Aorta (tissue), 5 donors: ENCODE data around the gene PMS2. TPM values are rescaled to one million over a fixed set of nuclear protein-coding genes. Genes with fewer than 3 reads are reported as not detected.
A peak's percentile ranks its signal among the peaks of the same experiment; 100 is the strongest.
"Not testable (repeated sequence)": the region's sequence is repeated elsewhere in the genome, so short reads cannot be mapped to it uniquely, and the experiment has no call there.

Experiments used
- ATAC-seq: fragments of 200-7000 bp; cut with Tn5 transposase; one replicate; pipeline ENCODE4 v1.9.1; 2022; ENCODE audit warnings: moderate library complexity; ENCODE audit not compliant: low FRiP score
- DNase-seq, 2 donors: peaks; one replicate each; pipeline ENCODE4 v3.0.0-alpha.2; 2020
- H3K27ac ChIP-seq, 2 donors: one replicate each; pipeline ENCODE4 v1.5.1; 2013; ENCODE audit warnings: low read length in 2 of 2, mild to moderate bottlenecking in 2 of 2, moderate library complexity in 2 of 2, control low read depth in 1 of 2, inconsistent platforms in 1 of 2, low read depth in 1 of 2
- H3K27me3 ChIP-seq, 2 donors: one replicate each; pipeline ENCODE4 v1.6.1; 2013; ENCODE audit warnings: control low read depth in 1 of 2, low read length in 1 of 2, mild to moderate bottlenecking in 1 of 2, moderate library complexity in 1 of 2; ENCODE audit not compliant: insufficient read depth in 2 of 2, control insufficient read depth in 1 of 2
- H3K36me3 ChIP-seq, 2 donors: one replicate each; pipeline ENCODE4 v1.6.1; 2013; ENCODE audit warnings: control low read depth in 1 of 2, low read length in 1 of 2, mild to moderate bottlenecking in 1 of 2; ENCODE audit not compliant: insufficient read depth in 2 of 2, control insufficient read depth in 1 of 2
- H3K4me1 ChIP-seq, 2 donors: one replicate each; pipeline ENCODE4 v1.6.1; 2013; ENCODE audit warnings: low read length in 2 of 2, control low read depth in 1 of 2, mild to moderate bottlenecking in 1 of 2, moderate library complexity in 1 of 2; ENCODE audit not compliant: insufficient read depth in 2 of 2, control insufficient read depth in 1 of 2
- H3K4me3 ChIP-seq, 2 donors: one replicate each; pipeline ENCODE4 v1.5.1; 2013; ENCODE audit warnings: low read length in 2 of 2, control low read depth in 1 of 2, mild to moderate bottlenecking in 1 of 2
- H3K9me3 ChIP-seq: one replicate; pipeline ENCODE4 v1.6.1; 2013; ENCODE audit warnings: mild to moderate bottlenecking, low read length; ENCODE audit not compliant: control insufficient read depth
- WGBS, 2 donors: extraction: QIAGEN DNeasy Blood & Tissue Kit; methylation state at CpG; one replicate each; pipeline ENCODE4 v1.1.7; 2013; 5-methylcytosine and 5-hydroxymethylcytosine counted together
- intact Hi-C, 2 donors: fragments of 100-400 bp; cut with DNase I; formaldehyde crosslinking; loops; one replicate each; pipeline versions ENCODE4 v1.14.2 to v1.15.0; 2022
- polyA plus RNA-seq, 2 donors: library from polyadenylated mRNA; stranded (reverse); fragments of 200-250 nt; gene quantifications; one replicate each; pipeline ENCODE4 v1.2.3, GENCODE V29; 2013
- total RNA-seq, 2 donors: library from RNA; stranded (reverse); fragmentation: NEBNext Ultra II Directional; extraction: Animal tissue kit (Norgen Biotek cat#: 25700); gene quantifications; one replicate each; pipeline ENCODE4 v1.2.1, GENCODE V29; 2021
- donor health status: healthy with polysubstance abuse.
- donor health status: Bipolar disorder and iron deficiency.
- donor health status: DM: no; HTN: no; CAD: no.
- donor health status: DM: no; HTN: no; CAD: no.
- donor health status: DM: yes; HTN: yes; CAD: no.

PMS2 gene
- total and polyA plus RNA-seq, 4 donors = 1.8 to 11.3 (median 8.2) TPM

DNA sequence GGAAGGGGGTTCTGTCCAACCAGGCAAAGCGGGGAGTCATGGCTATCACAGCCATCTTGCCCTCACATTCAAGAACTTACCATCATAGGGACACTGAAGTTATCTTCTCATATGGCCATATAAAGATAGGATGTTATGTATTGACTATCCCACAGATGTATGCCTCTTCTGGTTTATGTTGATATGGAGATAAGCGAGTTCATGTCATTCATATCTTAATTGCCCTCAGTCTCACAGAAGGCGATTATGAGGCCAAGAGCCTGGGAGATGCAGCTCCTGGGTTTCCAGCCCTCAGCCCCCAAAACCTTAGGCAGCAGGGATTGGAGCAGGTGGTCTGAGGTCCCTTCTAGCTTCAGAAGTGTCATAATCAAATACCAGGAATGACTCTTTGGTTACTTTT is 13.9 kb upstream of the PMS2 start:
- Histone ChIP-seq H3K4me3 (no peak overlapping the region), H3K36me3 (peaks cover 10 to 11% of the 10 kb centered on the region in 2 donors), H3K27ac (no peak overlapping the region), H3K4me1 (no peaks in the 10 kb centered on the region), H3K27me3 (no peaks in the 10 kb centered on the region), H3K9me3 (no peaks in the 10 kb centered on the region)
- ATAC-seq (no peak), DNase-seq (no peak)
- WGBS, 2 donors = 91 to 95% methylated on average over 3 of the region's 3 CpGs
- intact Hi-C loops = no loop called here

DNA sequence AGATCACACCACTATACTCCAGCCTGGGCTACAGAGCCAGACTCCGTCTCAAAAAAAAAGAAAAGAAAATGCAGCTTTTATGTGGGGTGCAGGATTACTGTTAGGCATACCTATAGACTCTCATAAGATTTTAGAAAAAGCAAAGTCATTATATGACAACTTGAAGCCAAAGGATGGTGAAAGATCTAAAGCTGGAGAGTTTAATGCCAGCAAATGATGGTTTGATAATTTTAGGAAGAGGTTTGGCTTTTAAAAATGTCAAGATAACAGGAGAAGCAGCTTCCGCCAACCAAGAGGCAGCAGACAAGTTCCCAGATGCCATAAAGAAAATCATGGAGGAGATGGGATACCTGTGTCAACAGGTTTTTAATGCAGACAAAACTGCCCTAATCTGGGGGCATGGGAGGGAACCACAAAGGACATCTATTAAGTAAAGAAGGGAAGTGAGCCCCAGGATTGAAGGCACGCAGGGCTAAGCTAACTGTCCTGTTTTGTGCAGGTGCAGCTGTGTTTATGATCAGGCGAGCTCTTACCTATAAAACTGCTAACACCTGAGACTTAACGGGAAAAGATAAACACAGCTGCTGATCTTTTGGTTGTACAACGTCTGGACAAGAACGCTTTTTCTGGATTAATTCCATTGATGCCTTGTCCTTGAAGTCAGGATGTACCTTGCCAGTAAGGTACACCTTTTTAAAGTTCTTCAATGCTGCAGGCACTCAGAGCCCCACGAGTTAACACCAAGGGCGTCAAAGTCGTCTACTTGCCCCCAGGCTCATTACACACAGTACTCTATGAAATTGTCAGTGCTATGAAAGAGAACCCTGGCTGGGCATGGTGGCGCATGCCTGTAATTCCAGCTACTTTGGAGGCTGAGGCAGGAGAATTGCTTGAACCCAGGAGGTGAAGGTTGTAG is 11.8 kb upstream of the PMS2 start:
- Histone ChIP-seq H3K4me1 (no peaks in the 10 kb centered on the region), H3K9me3 (no peaks in the 10 kb centered on the region), H3K4me3 (no peak overlapping the region), H3K27me3 (no peaks in the 10 kb centered on the region), H3K27ac (no peak overlapping the region), H3K36me3 (peaks cover 8 to 10% of the 10 kb centered on the region in 2 donors)
- ATAC-seq = no peak
- DNase-seq = no peak
- intact Hi-C loops = no loop called here
- 81 to 84% methylated on average over 11 of the region's 11 CpGs for WGBS, 2 donors

DNA sequence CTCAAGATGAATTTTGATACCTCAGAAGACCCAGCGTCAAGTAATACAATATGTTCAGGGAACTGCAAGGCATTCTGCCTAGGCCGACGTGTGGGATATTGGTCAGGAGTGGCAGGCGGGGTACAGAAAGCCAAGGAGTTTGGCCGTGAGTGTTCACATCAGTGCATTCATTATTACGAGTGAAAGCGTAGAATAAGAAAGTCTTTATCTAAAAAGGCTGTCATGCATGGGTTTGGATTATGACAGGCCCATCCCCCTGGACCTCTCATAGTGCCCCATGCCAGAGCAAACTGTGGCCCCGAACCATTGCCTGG is 7.8 kb upstream of the PMS2 start:
- ATAC-seq (no peak), DNase-seq (no peak)
- H3K4me3 ChIP-seq = no peak overlapping the region
- peaks cover 0 to 5% of the 10 kb centered on the region in 2 donors for H3K36me3 ChIP-seq
- no peaks in the 10 kb centered on the region for H3K27me3 ChIP-seq
- H3K27ac ChIP-seq = no peak overlapping the region
- 91 to 93% methylated on average over 8 of the region's 8 CpGs for WGBS, 2 donors
- intact Hi-C loops = no loop called here
- no peaks in the 10 kb centered on the region for H3K4me1 ChIP-seq
- no peaks in the 10 kb centered on the region for H3K9me3 ChIP-seq

DNA sequence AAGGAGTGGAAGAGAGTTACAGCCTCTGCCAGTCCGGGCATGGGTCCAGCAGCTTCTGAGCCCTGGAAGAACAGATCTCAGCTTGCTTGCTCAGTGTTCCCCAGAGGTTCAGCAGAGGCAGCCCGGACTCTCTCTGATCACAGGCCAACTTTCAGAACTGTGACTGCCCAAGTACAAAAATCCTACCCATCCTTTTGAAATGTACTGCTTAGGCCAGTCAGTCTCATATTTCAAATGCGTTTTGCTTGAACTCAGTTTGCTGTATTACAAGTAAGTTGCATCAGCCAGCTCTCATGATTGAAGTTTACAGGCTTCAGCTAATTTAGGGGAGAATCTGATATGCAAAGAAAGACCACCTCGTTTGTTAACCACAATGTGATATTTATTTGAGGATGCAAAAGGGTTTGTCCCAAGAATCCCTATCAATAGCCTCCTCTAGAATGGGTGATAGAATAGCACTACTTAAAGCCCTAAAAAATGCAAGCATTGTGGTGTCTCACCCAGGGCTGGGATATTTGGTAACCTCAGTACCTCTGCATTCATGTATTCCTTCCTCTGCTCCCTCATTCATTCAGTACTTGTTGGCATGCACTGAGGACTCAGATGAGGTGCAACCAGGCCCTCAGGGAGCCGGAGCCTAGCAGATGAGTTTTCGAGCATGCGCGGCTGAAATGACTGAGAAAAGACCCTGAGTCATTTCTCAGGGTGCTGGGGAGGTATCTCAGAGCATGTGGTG is 7.2 kb upstream of the PMS2 start:
- H3K27ac ChIP-seq = no peak overlapping the region
- intact Hi-C loops = no loop called here
- peak; percentile 36 for ATAC-seq
- no peak overlapping the region for H3K4me3 ChIP-seq
- peak; percentile 62 to 81 for DNase-seq
- H3K36me3 ChIP-seq = peaks cover 0 to 5% of the 10 kb centered on the region in 2 donors
- WGBS, 2 donors = 60 to 63% methylated on average over 8 of the region's 8 CpGs
- H3K4me1 ChIP-seq = no peaks in the 10 kb centered on the region
- no peaks in the 10 kb centered on the region for H3K9me3 ChIP-seq
- no peaks in the 10 kb centered on the region for H3K27me3 ChIP-seq

DNA sequence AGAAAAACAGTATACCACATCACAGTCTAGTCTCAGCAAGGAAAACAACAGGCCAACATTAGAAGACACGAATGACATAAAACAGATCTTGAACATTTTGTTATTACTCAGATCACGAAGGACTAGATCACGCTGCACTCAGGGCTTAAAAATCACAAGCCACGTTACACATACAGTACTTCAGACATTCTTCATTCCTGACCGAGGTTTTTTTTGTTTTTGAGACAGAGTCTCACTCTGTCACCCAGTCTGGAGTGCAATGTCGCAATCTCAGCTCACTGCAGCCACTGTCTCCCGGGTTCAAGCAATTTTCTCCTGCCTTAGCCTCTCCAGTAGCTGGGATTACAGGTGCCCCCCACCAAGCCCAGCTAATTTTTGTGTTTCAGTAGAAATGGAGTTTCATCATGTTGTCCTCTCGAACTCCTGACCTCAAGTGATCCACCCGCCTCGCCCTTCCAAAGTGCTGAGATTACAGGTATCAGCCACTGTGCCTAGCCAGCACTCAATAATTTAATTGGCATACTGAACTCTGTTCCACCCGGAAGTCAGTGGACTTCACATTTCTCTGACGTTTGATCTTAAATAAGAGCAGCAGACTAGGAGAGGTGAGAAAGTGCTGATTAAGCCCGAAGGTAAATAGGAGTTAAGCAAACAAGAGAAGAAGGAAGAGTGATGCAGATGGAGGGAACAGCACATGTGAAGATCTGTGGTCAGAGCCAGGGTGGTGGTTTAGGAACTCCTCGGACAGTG is 3.7 kb upstream of the PMS2 start:
- WGBS, 2 donors = 76 to 78% methylated on average over 14 of the region's 14 CpGs
- H3K27me3 ChIP-seq = no peaks in the 10 kb centered on the region
- H3K36me3 ChIP-seq = peaks cover 0 to under 1% of the 10 kb centered on the region in 2 donors
- ATAC-seq = no peak
- H3K4me3 ChIP-seq = no peak overlapping the region
- no peak overlapping the region for H3K27ac ChIP-seq
- H3K4me1 ChIP-seq = no peaks in the 10 kb centered on the region
- DNase-seq = no peak
- intact Hi-C loops = no loop called here
- H3K9me3 ChIP-seq = no peaks in the 10 kb centered on the region

DNA sequence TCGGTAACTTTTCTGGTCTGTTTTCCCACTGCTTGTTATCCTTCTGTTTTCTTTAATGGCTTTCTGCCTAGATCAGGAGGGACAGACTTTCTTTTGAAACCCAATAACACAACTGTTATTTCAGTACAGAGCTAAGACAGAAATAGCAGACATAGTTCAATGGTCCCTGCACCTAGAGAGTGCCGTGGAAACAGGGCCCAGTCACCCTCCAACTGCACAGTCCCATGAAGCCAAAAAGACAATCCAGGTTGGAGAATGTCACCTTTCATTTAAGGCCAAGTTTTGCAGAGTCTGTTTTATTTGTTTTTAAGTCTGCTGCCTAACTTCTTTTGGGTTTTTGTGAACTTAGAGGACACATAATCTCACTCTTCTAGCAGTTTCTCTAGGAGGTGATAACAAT is 2.7 kb upstream of the PMS2 start:
- 49 to 51% methylated on average over 2 of the region's 2 CpGs for WGBS, 2 donors
- ATAC-seq (no peak), DNase-seq (no peak)
- intact Hi-C loops = no loop called here
- Histone ChIP-seq H3K27ac (no peak overlapping the region), H3K4me1 (no peaks in the 10 kb centered on the region), H3K9me3 (no peaks in the 10 kb centered on the region), H3K4me3 (no peak overlapping the region), H3K36me3 (no peaks in the 10 kb centered on the region), H3K27me3 (no peaks in the 10 kb centered on the region)

DNA sequence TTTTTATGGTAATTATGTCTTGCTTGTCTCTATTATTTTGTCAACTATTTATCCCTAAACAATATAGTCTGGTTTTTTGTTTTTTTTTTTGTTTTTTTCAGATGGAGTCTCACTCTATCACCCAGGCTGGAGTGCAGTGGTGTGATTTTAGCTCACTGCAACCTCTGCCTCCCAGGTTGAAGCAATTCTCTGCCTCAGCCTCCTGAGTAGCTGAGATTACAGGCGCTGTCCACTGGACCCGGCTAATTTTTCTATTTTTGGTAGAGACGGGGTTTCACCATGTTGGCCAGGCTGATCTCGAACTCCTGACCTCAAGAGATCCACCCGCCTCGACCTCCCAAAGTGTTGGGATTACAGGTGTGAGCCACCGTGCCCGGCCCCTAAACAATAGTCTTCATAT is 1.5 kb upstream of the PMS2 start:
- ATAC-seq, DNase-seq, intact Hi-C loops, H3K27ac ChIP-seq, H3K4me3 ChIP-seq, H3K4me1 ChIP-seq, H3K9me3 ChIP-seq, H3K27me3 ChIP-seq, H3K36me3 ChIP-seq: not testable (repeated sequence)
- 83 to 90% methylated on average over 8 of the region's 8 CpGs for WGBS, 2 donors

DNA sequence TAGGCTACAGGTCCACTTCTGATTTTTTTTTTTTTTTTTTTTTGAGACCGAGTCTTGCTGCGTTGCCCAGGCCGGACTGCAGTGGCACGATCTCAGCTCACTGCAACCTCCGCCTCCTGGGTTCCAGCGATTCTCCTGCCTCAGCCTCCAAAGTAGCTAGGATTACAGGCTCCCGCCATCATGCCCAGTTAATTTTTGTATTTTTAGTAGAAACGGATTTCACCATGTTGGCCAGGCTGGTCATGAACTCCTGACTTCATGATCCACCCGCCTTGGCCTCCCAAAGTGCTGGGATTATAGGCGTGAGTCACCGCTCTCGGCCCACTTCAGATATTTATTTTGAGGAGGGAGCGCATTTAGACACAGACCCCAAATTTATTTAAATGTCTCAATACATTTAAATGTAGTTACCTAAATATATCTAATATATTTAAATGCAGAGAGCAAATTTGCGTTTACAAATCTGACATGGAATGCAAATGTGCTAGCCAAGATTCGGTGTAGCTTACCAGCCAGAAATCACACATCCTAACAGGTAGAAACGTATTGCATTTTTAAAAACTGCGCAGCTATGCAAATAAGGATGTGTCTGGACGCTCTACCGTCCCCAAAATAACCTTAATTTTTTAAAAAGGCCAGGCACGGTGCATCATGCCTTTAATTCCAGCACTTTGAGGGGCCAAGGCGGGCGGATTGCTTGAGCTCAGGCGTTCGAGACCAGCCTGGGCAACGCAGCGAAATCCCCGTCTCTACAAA is 836 bp downstream of the PMS2 start:
- H3K36me3 ChIP-seq, ATAC-seq, H3K4me1 ChIP-seq, H3K27me3 ChIP-seq, DNase-seq, H3K9me3 ChIP-seq, H3K27ac ChIP-seq, intact Hi-C loops: not testable (repeated sequence)
- 42 to 43% methylated on average over 27 of the region's 27 CpGs for WGBS, 2 donors
- peak overlapping the region; percentile 29 to 47 for H3K4me3 ChIP-seq
